B cell (primary cell): ENCODE results near the gene TNFAIP1. TPM values are rescaled to one million over a fixed set of nuclear protein-coding genes. Genes with fewer than 3 reads are reported as not detected.

Source experiments
- ATAC-seq: fragments of 200-7000 bp; cut with Tn5 transposase; one replicate; pipeline ENCODE4 v1.10.0; 2021; ENCODE audit warnings: low read depth, mild to moderate bottlenecking, moderate number of reproducible peaks, moderate library complexity
- CTCF ChIA-PET: fragments of 350-600 bp; sonication (Branson Sonifier 250); formaldehyde crosslinking; loops from one replicate; lab custom pipeline; 2021; ENCODE audit warnings: antibody characterized with exemption, inconsistent platforms; lab: Charles Lee
- POLR2A ChIA-PET: fragments of 350-600 bp; sonication (Branson Sonifier 250); formaldehyde crosslinking; loops from one replicate; lab custom pipeline; 2021; ENCODE audit warnings: antibody characterized with exemption; lab: Charles Lee
- DNase-seq: peaks from one replicate; pipeline ENCODE4 v3.0.0; 2013
- H2AFZ ChIP-seq: 2 replicates; pipeline ENCODE4 v1.6.1; 2012; ENCODE audit warnings: mild to moderate bottlenecking, low read depth, low read length; ENCODE audit not compliant: insufficient read depth, poor library complexity, severe bottlenecking
- H3K27ac ChIP-seq, 2 donors: 1 replicate in 1 of 2; 2 replicates in 1 of 2; pipeline ENCODE4 v1.5.1; 2012 to 2013; ENCODE audit warnings: low read length in 2 of 2, mild to moderate bottlenecking in 2 of 2, moderate library complexity in 1 of 2
- H3K27me3 ChIP-seq, 4 experiments: fragments of 200-600 bp in 1 of 4; sonication (generic) in 1 of 4; replicated peaks in 1 of 4; 1 replicate in 2 of 4; 2 replicates in 2 of 4; pipeline versions ENCODE4 v1.6.1 to v1.7.0; 2013 to 2016; ENCODE audit warnings: low read length in 3 of 4, mild to moderate bottlenecking in 2 of 4, mixed read lengths in 1 of 4, moderate library complexity in 1 of 4; ENCODE audit not compliant: insufficient read depth in 4 of 4, control insufficient read depth in 3 of 4; ENCODE audit errors: control extremely low read depth in 1 of 4
- H3K36me3 ChIP-seq, 2 experiments: replicated peaks in 1 of 2; 1 replicate in 1 of 2; 2 replicates in 1 of 2; pipeline versions ENCODE4 v1.6.1 to v1.7.1; 2013; ENCODE audit warnings: low read length in 1 of 2; ENCODE audit not compliant: insufficient read depth in 2 of 2, control insufficient read depth in 1 of 2; ENCODE audit errors: control extremely low read depth in 1 of 2, extremely low read depth in 1 of 2
- H3K4me1 ChIP-seq, 2 donors: fragments of 200-600 bp in 1 of 2; sonication (generic) in 1 of 2; 1 replicate in 1 of 2; 2 replicates in 1 of 2; pipeline versions ENCODE4 v1.5.1 to v1.6.1; 2013 to 2017; ENCODE audit warnings: low read length in 2 of 2; ENCODE audit not compliant: control insufficient read depth in 2 of 2, insufficient read depth in 2 of 2
- H3K4me2 ChIP-seq: replicated peaks from 2 replicates; pipeline ENCODE3; 2012; ENCODE audit warnings: mild to moderate bottlenecking, low read depth, low read length; ENCODE audit not compliant: poor library complexity, severe bottlenecking
- H3K4me3 ChIP-seq, 5 experiments: fragments of 200-600 bp in 1 of 5; sonication (generic) in 1 of 5; 1 replicate in 3 of 5; 2 replicates in 2 of 5; pipeline versions ENCODE4 v1.5.1 to v1.7.0; 2011 to 2016; ENCODE audit warnings: low read length in 4 of 5, mild to moderate bottlenecking in 4 of 5, low read depth in 2 of 5, control low read depth in 1 of 5, moderate library complexity in 1 of 5; ENCODE audit not compliant: insufficient read depth in 1 of 5; ENCODE audit errors: control extremely low read depth in 1 of 5, extremely low read depth in 1 of 5
- H3K79me2 ChIP-seq: fragments of 200-600 bp; sonication (generic); one replicate; pipeline ENCODE4 v1.6.0; 2016; ENCODE audit warnings: low read length; ENCODE audit not compliant: control insufficient read depth, insufficient read depth
- H3K9ac ChIP-seq: fragments of 200-600 bp; sonication (generic); 2 replicates; pipeline ENCODE4 v1.6.1; 2017; ENCODE audit warnings: mild to moderate bottlenecking, low read length, moderate library complexity
- H3K9me3 ChIP-seq, 3 donors: one replicate each; pipeline versions ENCODE4 v1.6.1 to v1.7.1; 2013; ENCODE audit warnings: low read length in 2 of 3; ENCODE audit not compliant: control insufficient read depth in 2 of 3, insufficient read depth in 1 of 3; ENCODE audit errors: control extremely low read depth in 1 of 3
- H4K20me1 ChIP-seq: 2 replicates; pipeline ENCODE4 v1.6.0; 2012; ENCODE audit warnings: mild to moderate bottlenecking, low read length; ENCODE audit not compliant: insufficient read depth, control insufficient read depth, poor library complexity, severe bottlenecking
- H3K27ac Mint-ChIP-seq: one replicate; pipeline ENCODE4 v1.8.0; 2021; ENCODE audit warnings: mixed read lengths
- H3K27me3 Mint-ChIP-seq: one replicate; pipeline ENCODE4 v1.8.0; 2021; ENCODE audit warnings: mixed read lengths
- H3K4me1 Mint-ChIP-seq: one replicate; pipeline ENCODE4 v1.8.0; 2021; ENCODE audit warnings: mixed read lengths
- H3K4me3 Mint-ChIP-seq: one replicate; pipeline ENCODE4 v1.8.0; 2021; ENCODE audit warnings: mixed read lengths
- H3K9me3 Mint-ChIP-seq: one replicate; pipeline ENCODE4 v1.8.0; 2022; ENCODE audit warnings: mixed read lengths; ENCODE audit not compliant: insufficient read depth
- CTCF ChIP-seq: fragments of 200-600 bp; IDR thresholded peaks from one replicate; pipeline ENCODE4 v1.8.0; 2022; ENCODE audit warnings: antibody characterized with exemption, mild to moderate bottlenecking
- EZH2 ChIP-seq: IDR thresholded peaks from 2 replicates; pipeline ENCODE4 v1.6.1; 2012; ENCODE audit warnings: borderline replicate concordance, low read depth, mild to moderate bottlenecking, moderate library complexity, low read length; ENCODE audit not compliant: insufficient read depth, poor library complexity, severe bottlenecking
- WGBS: methylation state at CpG from one replicate; pipeline ENCODE4 v1.1.5; 2013; ENCODE audit warnings: missing lambda C conversion rate; ENCODE audit not compliant: insufficient coverage; 5-methylcytosine and 5-hydroxymethylcytosine counted together
- intact Hi-C: fragments of 100-400 bp; cut with micrococcal nuclease; formaldehyde crosslinking; loops from one replicate; pipeline ENCODE4 v1.10.0; 2022
- polyA plus RNA-seq: library from polyadenylated mRNA; depleted of rRNA; stranded (reverse); fragments of >200 nt; gene quantifications from 2 replicates; pipeline ENCODE4 v1.2.3, GENCODE V29; 2012
- total RNA-seq, 2 donors: library from RNA; stranded (reverse); fragments of 120-200 nt in 1 of 2; gene quantifications; 1 replicate in 1 of 2; 2 replicates in 1 of 2; pipeline versions ENCODE4 v1.2.3 to v1.2.4, GENCODE V29; 2013 to 2022

TNFAIP1 gene
- total and polyA plus RNA-seq, 2 donors (not counting 1 experiment from before 2014, with no cell fraction given), result 10.7 to 20.4 TPM

- no peaks in the 10 kb centered on the region for H3K9me3 Mint-ChIP-seq
- peaks cover 14 to 23% of the 10 kb centered on the region in 2 donors for H3K4me1 ChIP-seq
- H4K20me1 ChIP-seq, result peaks cover 22% of the 10 kb centered on the region
- TF ChIP-seq CTCF (no peak), EZH2 (no peak)
- H3K79me2 ChIP-seq, result peaks cover 8% of the 10 kb centered on the region
- peaks cover 0 to 3% of the 10 kb centered on the region in 2 experiments for H3K36me3 ChIP-seq
- peak within 1 kb of the TSS; percentile 96 for H3K27ac Mint-ChIP-seq
- peak within 1 kb of the TSS; percentile 88 for H2AFZ ChIP-seq
- no peaks in the 10 kb centered on the region for H3K9me3 ChIP-seq
- peak; percentile 90 for DNase-seq
- H3K27ac ChIP-seq, result peak within 1 kb of the TSS; percentile 71 to 72
- peaks cover 22% of the 10 kb centered on the region for H3K4me1 Mint-ChIP-seq
- WGBS, result under 1% methylated on average over 70 of the region's 80 CpGs
- CTCF ChIA-PET, result interaction anchor here (1.4 to 3.8 kb wide), 2 partner anchors 13 to 36 kb away, joined by 6 to 19 read pairs; partner anchors contain the start of genes IFT20, POLDIP2 and TNFAIP1
- POLR2A ChIA-PET, result no interaction called here
- peak within 1 kb of the TSS; percentile 71 for H3K9ac ChIP-seq
- H3K27me3 ChIP-seq, result no peaks in the 10 kb centered on the region
- peak within 1 kb of the TSS; percentile 92 for H3K4me2 ChIP-seq
- H3K4me3 ChIP-seq, result peak within 1 kb of the TSS; percentile 43 to 81 (median 74)
- peak within 1 kb of the TSS; percentile 99 for H3K4me3 Mint-ChIP-seq
- ATAC-seq, result peak; percentile 90
- H3K27me3 Mint-ChIP-seq, result no peaks in the 10 kb centered on the region
- intact Hi-C loops, result loop anchor here (1.0 to 5.0 kb wide), 5 partner anchors 13 to 52 kb away; partner anchors contain the start of genes IFT20, POLDIP2, SLC46A1 and TMEM97
Observed at GRCh38 chr17:28371245-28372202, 36.0 kb downstream of the TNFAIP1 start, which contains the start of gene SARM1. Gene SARM1, plus strand, starts transcription at chr17:28371694. Its CDS starts 339 bp downstream, at chr17:28372033.
